GM12878 (cell line): Measurements from ENCODE around the gene NDE1. TPM values are rescaled to one million over a fixed set of nuclear protein-coding genes. Genes with fewer than 3 reads are reported as not detected.

Experiments used
- ATAC-seq: fragments of 200-7000 bp; cut with Tn5 transposase; 3 replicates; pipeline ENCODE4 v1.9.1; 2020; ENCODE audit warnings: mild to moderate bottlenecking, moderate library complexity
- BruUV-seq: library from RNA; stranded (reverse); fragments of 400-500 nt; replicated peaks from 2 replicates; lab custom pipeline; 2021; lab: Mats Ljungman, UMichigan
- CTCF ChIA-PET: fragments of 300-600 bp; sonication (Branson Sonifier 250); formaldehyde crosslinking; extraction: SDS; loops from one replicate; lab custom pipeline; 2021; ENCODE audit warnings: inconsistent platforms; lab: Yijun Ruan, JAX
- POLR2A ChIA-PET: fragments of 350-600 bp; formaldehyde crosslinking; extraction: SDS; loops from one replicate; lab custom pipeline; 2021; ENCODE audit warnings: inconsistent platforms; lab: Charles Lee
- RAD21 ChIA-PET: fragments of 300-600 bp; sonication (Branson Sonifier 250); formaldehyde crosslinking; loops from one replicate; lab custom pipeline; 2023; ENCODE audit warnings: antibody characterized with exemption; ENCODE audit not compliant: unreplicated experiment; lab: Charles Lee
- SMC1A ChIA-PET: fragments of 300-600 bp; sonication (Branson Sonifier 250); formaldehyde crosslinking; loops from one replicate; lab custom pipeline; 2023; ENCODE audit not compliant: unreplicated experiment, uncharacterized antibody; lab: Charles Lee
- DNase-seq: peaks from one replicate; pipeline ENCODE4 v3.0.0-alpha.2; 2011; ENCODE audit warnings: low read depth, low spot score
- FAIRE-seq: peaks from 3 replicates; lab custom pipeline; 2011; peaks lifted over from hg19 to GRCh38; lab: Jason Lieb, UNC
- H2AFZ ChIP-seq: 2 replicates; pipeline ENCODE4 v1.6.0; 2011; ENCODE audit warnings: low read depth, low read length, control low read depth; ENCODE audit not compliant: control insufficient read depth
- H3K27ac ChIP-seq: 2 replicates; pipeline ENCODE4 v1.5.1; 2011; ENCODE audit warnings: control low read depth; ENCODE audit not compliant: control insufficient read depth, insufficient read depth
- H3K27me3 ChIP-seq, 2 experiments: replicated peaks in 1 of 2; 2 replicates each; pipeline versions ENCODE4 v1.6.0 to v1.6.1; 2011; ENCODE audit warnings: low read length in 1 of 2; ENCODE audit not compliant: control insufficient read depth in 2 of 2, insufficient read depth in 2 of 2
- H3K36me3 ChIP-seq, 2 experiments: 2 replicates each; pipeline ENCODE4 v1.5.1; 2011; ENCODE audit warnings: low read length in 1 of 2; ENCODE audit not compliant: control insufficient read depth in 2 of 2, insufficient read depth in 2 of 2
- H3K4me1 ChIP-seq: 2 replicates; pipeline ENCODE4 v1.6.1; 2011; ENCODE audit warnings: mild to moderate bottlenecking, low read length, moderate library complexity, mixed read lengths; ENCODE audit not compliant: control insufficient read depth, insufficient read depth
- H3K4me2 ChIP-seq: 2 replicates; pipeline ENCODE4 v1.6.0; 2011; ENCODE audit warnings: control low read depth; ENCODE audit not compliant: control insufficient read depth, insufficient read depth
- H3K4me3 ChIP-seq: fragments of 200-600 bp; sonication (generic); 2 replicates; pipeline ENCODE4 v1.5.1; 2016
- H3K79me2 ChIP-seq: 2 replicates; pipeline ENCODE4 v1.6.0; 2011; ENCODE audit warnings: low read length; ENCODE audit not compliant: control insufficient read depth, insufficient read depth
- H3K9ac ChIP-seq: 2 replicates; pipeline ENCODE4 v1.8.0; 2011; ENCODE audit warnings: low read length, control low read depth, mixed read lengths; ENCODE audit not compliant: control insufficient read depth, insufficient read depth
- H3K9me3 ChIP-seq: replicated peaks from 3 replicates; pipeline ENCODE4 v1.5.1; 2011; ENCODE audit warnings: mild to moderate bottlenecking, low read length; ENCODE audit not compliant: control insufficient read depth, insufficient read depth
- H4K20me1 ChIP-seq: 2 replicates; pipeline ENCODE4 v1.6.0; 2011; ENCODE audit not compliant: control insufficient read depth, insufficient read depth
- ATF7 ChIP-seq: fragments of 450-650 bp; IDR thresholded peaks from 2 replicates; pipeline ENCODE4 v1.6.1; 2016; ENCODE audit warnings: low read depth, mild to moderate bottlenecking
- ETV6 ChIP-seq, 2 experiments: fragments of 450-650 bp in 1 of 2; IDR thresholded peaks in 1 of 2; conservative IDR thresholded peaks in 1 of 2; 2 replicates each; pipeline ENCODE4 v1.6.1; 2014; ENCODE audit warnings: antibody characterized with exemption in 1 of 2, borderline replicate concordance in 1 of 2, low read depth in 1 of 2, mild to moderate bottlenecking in 1 of 2, moderate library complexity in 1 of 2
- FOS ChIP-seq: IDR thresholded peaks from 3 replicates; pipeline ENCODE4 v1.6.1; 2011; ENCODE audit warnings: borderline replicate concordance; ENCODE audit not compliant: insufficient read length; ENCODE audit errors: extremely low read depth
- MEF2A ChIP-seq: IDR thresholded peaks from 2 replicates; pipeline ENCODE4 v1.6.1; 2011; ENCODE audit warnings: low read depth, mild to moderate bottlenecking, low read length, moderate library complexity; ENCODE audit not compliant: insufficient read depth
- PAX8 ChIP-seq: fragments of 450-650 bp; IDR thresholded peaks from 2 replicates; pipeline ENCODE4 v1.6.1; 2017; ENCODE audit warnings: mild to moderate bottlenecking, moderate library complexity
- POU2F2 ChIP-seq: IDR thresholded peaks from 3 replicates; pipeline ENCODE4 v1.6.1; 2011; ENCODE audit warnings: low read depth, mild to moderate bottlenecking, low read length, borderline replicate concordance
- SMC3 ChIP-seq: IDR thresholded peaks from 2 replicates; pipeline ENCODE4 v1.6.1; 2011; ENCODE audit warnings: low read length, improper control_type of control experiment, borderline replicate concordance
- ZNF217 ChIP-seq: fragments of 450-650 bp; IDR thresholded peaks from 2 replicates; pipeline ENCODE4 v1.6.1; 2017; ENCODE audit warnings: antibody characterized with exemption, mild to moderate bottlenecking
- WGBS: methylation state at CpG from one replicate; pipeline ENCODE4 v1.1.6; 2016; ENCODE audit warnings: low lambda C conversion rate; ENCODE audit not compliant: insufficient replicate concordance, insufficient coverage; ENCODE audit errors: missing lambda C conversion rate; 5-methylcytosine and 5-hydroxymethylcytosine counted together
- in situ Hi-C: fragments of 300-500 bp; cut with MboI; formaldehyde crosslinking; loops from 9 replicates; pipeline ENCODE4 v1.14.3; 2018; ENCODE audit warnings: mixed read lengths
- intact Hi-C: fragments of 100-400 bp; cut with micrococcal nuclease; formaldehyde crosslinking; loops from one replicate; pipeline ENCODE4 v1.14.2; 2022; ENCODE audit not compliant: unreplicated experiment
- polyA plus RNA-seq, 11 experiments: library from polyadenylated mRNA; depleted of rRNA in 4 of 11; unstranded in 6 of 11; stranded (reverse) in 5 of 11; fragments of >200 nt; fragmentation: Nextera tagmentation in 4 of 11; fragmentation: Illumina TruSeq in 1 of 11; extraction: Ambion mirVana in 4 of 11; extraction: Trizol in 1 of 11; gene quantifications; 1 replicate in 1 of 11; 2 replicates in 10 of 11; pipeline versions ENCODE4 v1.2.1 to v1.2.3, GENCODE V29; 2011 to 2016; ENCODE audit warnings: inconsistent platforms in 2 of 11, missing spikeins in 2 of 11, low read depth in 1 of 11
- total RNA-seq, 4 experiments: library from RNA; depleted of rRNA in 3 of 4; stranded (reverse); fragments of >200 nt in 3 of 4; fragmentation: Illumina TruSeq in 1 of 4; extraction: Trizol in 1 of 4; gene quantifications; 2 replicates each; pipeline versions ENCODE4 v1.2.1 to v1.2.3, GENCODE V29; 2013 to 2021
- TF ChIP-seq, protein P1 (sequence below): fragments of 450-650 bp; formaldehyde crosslinking; IDR thresholded peaks from 2 replicates; pipeline ENCODE4 v1.4.0; 2022; ENCODE audit warnings: mild to moderate bottlenecking, moderate library complexity

NDE1 gene
- total and polyA plus RNA-seq, 10 of the 15 experiments (the other 5 are each of a cell fraction or from before 2014, with no cell fraction given), result 5.7 to 148 (median 87.8) TPM

GRCh38 chr16:15667091-15667742 lies 17.2 kb downstream of the NDE1 start:
- intact Hi-C loops (no loop called here), in situ Hi-C loops (no loop called here)
- Histone ChIP-seq H3K36me3 (peaks cover 33 to 40% of the 10 kb centered on the region in 2 experiments), H3K4me1 (no peaks in the 10 kb centered on the region), H3K9ac (no peak overlapping the region), H3K27me3 (no peaks in the 10 kb centered on the region), H3K4me2 (no peak overlapping the region), H3K27ac (no peak overlapping the region), H4K20me1 (no peaks in the 10 kb centered on the region), H2AFZ (no peak overlapping the region), H3K4me3 (no peak overlapping the region)
- ChIA-PET POLR2A (interaction anchor here (0.6 kb wide), 1 partner anchor 92 kb away, joined by 6 read pairs; no protein-coding TSS in a partner anchor), CTCF (interaction anchor here (1.1 kb wide), 1 partner anchor 117 kb away, joined by 3 read pairs; no protein-coding TSS in a partner anchor), SMC1A (no interaction called here), RAD21 (interaction anchor here (0.7 kb wide), 1 partner anchor 28 kb away, joined by 4 read pairs; no protein-coding TSS in a partner anchor)
- 96% methylated on average over 17 of the region's 18 CpGs for WGBS
- no peak for DNase-seq
- no TSS peak for BruUV-seq
- ATAC-seq, result no peak
- FAIRE-seq, result no peak
- no peak for TF ChIP-seq ATF7
- TF ChIP-seq, all 136 proteins: peak for 0
- H3K79me2 ChIP-seq, result peaks cover 7% of the 10 kb centered on the region
- H3K9me3 ChIP-seq, result no peaks in the 10 kb centered on the region

- Histone ChIP-seq H3K4me1 (no peaks in the 10 kb centered on the region), H3K4me2 (no peak overlapping the region), H4K20me1 (peaks cover 6% of the 10 kb centered on the region; the same call in 1 of the 2 replicates), H3K9ac (no peak overlapping the region), H3K27ac (no peak overlapping the region), H3K4me3 (no peak overlapping the region), H3K79me2 (peaks cover 5% of the 10 kb centered on the region), H3K27me3 (no peaks in the 10 kb centered on the region), H2AFZ (no peak overlapping the region), H3K9me3 (no peaks in the 10 kb centered on the region)
- RAD21 ChIA-PET, result interaction anchor here (1.5 kb wide), 1 partner anchor 36 kb away, joined by 3 read pairs; no protein-coding TSS in a partner anchor
- intact Hi-C loops (no loop called here), in situ Hi-C loops (no loop called here)
- CTCF ChIA-PET, result interaction anchor here (1.1 to 1.4 kb wide), 2 partner anchors 11 to 24 kb away, joined by 3 to 4 read pairs; no protein-coding TSS in a partner anchor
- SMC1A ChIA-PET, result interaction anchor here (1.1 to 1.2 kb wide), 2 partner anchors 10 to 19 kb away, joined by 3 to 5 read pairs; no protein-coding TSS in a partner anchor
- ATAC-seq, result no peak
- TF ChIP-seq, protein P1, sequence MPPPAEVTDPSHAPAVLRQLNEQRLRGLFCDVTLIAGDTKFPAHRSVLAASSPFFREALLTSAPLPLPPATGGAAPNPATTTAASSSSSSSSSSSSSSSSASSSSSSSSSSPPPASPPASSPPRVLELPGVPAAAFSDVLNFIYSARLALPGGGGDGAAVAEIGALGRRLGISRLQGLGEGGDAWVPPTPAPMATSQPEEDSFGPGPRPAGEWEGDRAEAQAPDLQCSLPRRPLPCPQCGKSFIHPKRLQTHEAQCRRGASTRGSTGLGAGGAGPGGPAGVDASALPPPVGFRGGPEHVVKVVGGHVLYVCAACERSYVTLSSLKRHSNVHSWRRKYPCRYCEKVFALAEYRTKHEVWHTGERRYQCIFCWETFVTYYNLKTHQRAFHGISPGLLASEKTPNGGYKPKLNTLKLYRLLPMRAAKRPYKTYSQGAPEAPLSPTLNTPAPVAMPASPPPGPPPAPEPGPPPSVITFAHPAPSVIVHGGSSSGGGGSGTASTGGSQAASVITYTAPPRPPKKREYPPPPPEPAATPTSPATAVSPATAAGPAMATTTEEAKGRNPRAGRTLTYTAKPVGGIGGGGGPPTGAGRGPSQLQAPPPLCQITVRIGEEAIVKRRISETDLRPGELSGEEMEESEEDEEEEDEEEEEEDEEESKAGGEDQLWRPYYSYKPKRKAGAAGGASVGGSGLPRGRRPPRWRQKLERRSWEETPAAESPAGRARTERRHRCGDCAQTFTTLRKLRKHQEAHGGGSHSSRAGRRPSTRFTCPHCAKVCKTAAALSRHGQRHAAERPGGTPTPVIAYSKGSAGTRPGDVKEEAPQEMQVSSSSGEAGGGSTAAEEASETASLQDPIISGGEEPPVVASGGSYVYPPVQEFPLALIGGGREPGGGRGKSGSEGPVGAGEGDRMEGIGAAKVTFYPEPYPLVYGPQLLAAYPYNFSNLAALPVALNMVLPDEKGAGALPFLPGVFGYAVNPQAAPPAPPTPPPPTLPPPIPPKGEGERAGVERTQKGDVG (CRISPR knock-in tag), result no peak
- TF ChIP-seq ETV6 (conservative IDR thresholded peaks at IDR 0.05 in 1 of 2, IDR thresholded peaks at IDR 0.05 in 1 of 2; ENCODE audit: borderline replicate concordance in 1 of 2, low read depth in 1 of 2) (no peak), SMC3 (no peak), POU2F2 (no peak), MEF2A (no peak), PAX8 (no peak), ZNF217 (no peak), FOS (no peak)
- TF ChIP-seq, all 136 proteins: peak for 0
- peaks cover 37 to 44% of the 10 kb centered on the region in 2 experiments for H3K36me3 ChIP-seq
- POLR2A ChIA-PET, result interaction anchor here (1.1 to 1.7 kb wide), 2 partner anchors 21 to 41 kb away, joined by 3 to 4 read pairs; no protein-coding TSS in a partner anchor
- no peak for DNase-seq
- no TSS peak for BruUV-seq
- WGBS, result 81% methylated on average over 8 of the region's 8 CpGs
- FAIRE-seq, result no peak
Observed at GRCh38 chr16:15671530-15672117, 21.6 kb downstream of the NDE1 start.
